ENCODE data around the gene PITPNC1.
"Not testable (repeated sequence)": the region's sequence is repeated elsewhere in the genome, so short reads cannot be mapped to it uniquely, and the experiment has no call there.

Gene PITPNC1

DNA sequence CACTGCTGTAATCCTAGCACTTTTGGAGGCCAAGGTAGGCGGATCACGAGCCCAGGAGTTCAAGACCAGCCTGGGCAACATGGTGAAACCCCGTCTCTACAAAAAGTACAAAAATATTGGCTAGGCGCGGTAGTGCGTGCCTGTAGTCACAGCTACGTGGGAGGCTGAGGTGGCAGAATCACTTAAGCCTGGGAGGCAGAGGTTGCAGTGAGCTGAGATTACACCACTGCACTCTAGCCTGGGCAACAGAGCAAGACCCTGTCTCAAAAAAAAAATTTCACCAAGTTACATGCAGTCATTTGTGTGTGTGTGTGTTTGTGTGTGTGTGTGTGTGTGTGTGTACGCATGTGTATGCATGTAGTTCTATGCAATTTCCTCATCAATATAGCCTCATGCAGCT lies 325.8 kb downstream of the PITPNC1 start:
- not testable (repeated sequence) for DNase-seq

DNA sequence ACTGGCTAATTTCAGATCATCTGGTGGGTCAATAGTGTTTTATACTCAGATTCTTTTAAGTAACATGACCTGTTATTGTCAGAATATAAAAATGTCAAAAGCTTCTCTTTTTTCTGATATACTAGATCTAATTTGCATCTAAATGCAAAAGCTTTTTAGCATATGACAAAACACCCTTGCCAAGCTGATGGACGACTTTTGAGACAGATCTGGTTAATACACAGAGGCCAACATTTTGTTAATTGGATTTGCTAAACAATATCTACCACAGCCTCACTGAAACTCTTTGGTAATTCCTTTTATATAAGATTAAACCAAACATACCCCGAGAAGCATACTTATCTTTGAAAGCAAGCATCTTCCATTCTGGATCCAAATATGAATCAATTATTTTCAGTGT lies 330.4 kb downstream of the PITPNC1 start:
- peak in 1 of 2 experiments; percentile 63 for DNase-seq

DNA sequence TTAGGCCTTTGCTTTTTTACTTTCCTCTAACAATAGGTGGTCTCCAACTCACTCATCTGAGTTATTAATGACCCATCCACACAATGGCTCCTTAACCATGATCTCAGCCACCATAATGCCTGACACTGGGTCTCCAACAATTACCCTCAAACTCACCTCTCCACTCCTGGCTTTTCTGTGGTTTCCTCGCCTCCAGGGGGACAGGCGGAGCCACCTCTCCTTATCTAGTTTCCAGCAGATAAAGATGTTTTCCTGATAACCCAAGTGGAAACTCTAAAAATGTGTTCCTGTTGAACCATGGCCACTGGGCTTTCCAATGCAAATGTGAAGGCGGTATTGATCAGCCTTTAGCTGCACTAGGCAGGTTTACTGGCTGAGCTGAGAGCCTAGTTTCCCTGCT lies 331.3 kb downstream of the PITPNC1 start:
- peak in 1 of 2 experiments; percentile 15 for DNase-seq

DNA sequence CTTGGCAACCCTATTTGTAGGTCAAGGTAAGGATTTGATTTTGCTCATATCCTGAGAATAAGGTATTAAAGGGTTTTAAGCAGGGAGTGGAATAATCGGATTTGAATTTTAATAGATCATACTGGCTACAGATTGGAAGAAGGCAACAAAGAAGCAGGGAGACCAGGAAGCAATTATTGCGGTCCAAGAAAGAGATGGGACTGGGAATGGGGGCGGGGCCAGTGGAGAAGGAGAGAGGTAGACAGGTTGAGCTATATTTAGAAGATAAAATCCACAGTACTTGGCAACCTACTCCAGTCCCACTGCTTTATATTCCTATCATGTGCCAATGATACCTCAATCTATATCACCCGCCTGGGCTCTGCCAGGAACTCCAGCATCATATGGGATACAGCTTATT lies 334.8 kb downstream of the PITPNC1 start:
- no peak for DNase-seq

DNA sequence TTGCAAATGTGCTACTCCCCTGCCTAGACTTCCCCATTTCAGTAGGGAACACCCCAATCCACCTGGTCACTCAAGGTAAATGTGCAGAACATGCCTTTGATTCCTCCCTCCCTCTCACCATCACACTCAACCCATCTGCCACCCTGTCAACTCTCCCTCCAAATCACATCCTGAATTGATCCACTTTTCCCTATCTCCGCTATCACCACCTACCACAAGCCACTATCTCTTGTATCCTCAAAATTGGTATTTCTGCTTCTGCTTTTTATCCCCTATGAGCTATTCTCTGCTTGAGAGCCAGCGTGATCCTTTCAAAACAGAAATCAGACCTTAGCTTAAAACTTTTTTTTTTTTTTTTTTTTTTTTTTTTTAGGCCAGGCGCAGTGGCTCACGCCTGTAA lies 335.3 kb downstream of the PITPNC1 start:
- no peak for DNase-seq

DNA sequence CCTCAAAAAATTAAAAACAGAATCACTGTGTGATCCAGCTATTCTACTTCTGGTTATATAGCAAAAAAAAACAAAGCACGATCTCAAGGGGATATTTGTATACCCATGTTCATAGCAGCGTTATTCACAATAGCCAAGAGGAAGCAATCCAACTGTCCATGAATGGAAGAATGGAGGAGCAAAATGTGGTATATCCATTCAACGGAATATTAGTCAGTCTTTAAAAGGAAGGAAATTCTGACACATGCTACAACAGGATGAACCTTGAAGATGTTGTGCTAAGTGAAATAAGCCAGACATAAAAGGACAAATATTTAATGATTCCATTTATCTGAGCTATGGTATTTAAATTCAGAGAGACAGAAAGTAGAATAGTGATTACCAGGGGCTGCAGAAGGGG lies 336.1 kb downstream of the PITPNC1 start:
- no peak for DNase-seq

DNA sequence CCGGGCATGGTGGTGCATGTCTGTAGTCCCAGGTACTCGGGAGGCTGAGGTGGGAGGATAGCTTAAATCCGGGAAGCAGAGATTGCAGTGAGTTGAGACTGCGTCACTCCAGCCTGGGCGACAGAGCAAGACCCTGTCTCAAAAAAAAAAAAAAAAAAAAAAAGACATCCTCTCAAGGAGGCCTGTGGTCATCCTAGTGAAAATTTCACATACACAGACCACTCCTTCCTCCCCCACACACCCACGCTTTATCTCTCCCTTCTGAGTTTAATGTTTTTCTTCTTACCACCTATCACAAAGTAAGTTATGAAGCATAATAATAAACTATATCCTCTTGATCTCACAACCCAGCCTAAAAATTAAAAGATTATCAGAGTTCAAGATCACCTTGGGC lies 339.3 kb downstream of the PITPNC1 start:
- no peak for DNase-seq

DNA sequence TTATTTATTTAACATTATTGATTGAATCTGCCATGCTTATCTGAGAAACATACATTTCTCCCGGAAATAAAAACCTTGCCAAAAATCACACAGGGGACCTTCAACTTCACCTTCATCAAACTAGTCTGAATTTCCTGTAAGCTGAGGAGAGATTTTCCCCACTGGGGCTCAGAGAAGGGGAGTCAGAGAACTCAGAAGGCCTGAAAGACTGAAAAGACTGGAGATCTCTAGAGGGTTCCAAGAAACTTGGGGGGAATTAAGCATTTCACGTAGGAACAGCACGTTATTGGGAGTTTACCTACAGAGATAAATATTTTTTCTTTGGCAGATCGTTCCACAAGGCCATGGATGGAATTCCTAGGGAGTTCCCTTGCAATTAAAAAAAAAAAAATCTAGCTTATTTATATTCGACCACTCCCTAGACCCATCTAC lies 340.1 kb downstream of the PITPNC1 start:
- DNase-seq = no peak

DNA sequence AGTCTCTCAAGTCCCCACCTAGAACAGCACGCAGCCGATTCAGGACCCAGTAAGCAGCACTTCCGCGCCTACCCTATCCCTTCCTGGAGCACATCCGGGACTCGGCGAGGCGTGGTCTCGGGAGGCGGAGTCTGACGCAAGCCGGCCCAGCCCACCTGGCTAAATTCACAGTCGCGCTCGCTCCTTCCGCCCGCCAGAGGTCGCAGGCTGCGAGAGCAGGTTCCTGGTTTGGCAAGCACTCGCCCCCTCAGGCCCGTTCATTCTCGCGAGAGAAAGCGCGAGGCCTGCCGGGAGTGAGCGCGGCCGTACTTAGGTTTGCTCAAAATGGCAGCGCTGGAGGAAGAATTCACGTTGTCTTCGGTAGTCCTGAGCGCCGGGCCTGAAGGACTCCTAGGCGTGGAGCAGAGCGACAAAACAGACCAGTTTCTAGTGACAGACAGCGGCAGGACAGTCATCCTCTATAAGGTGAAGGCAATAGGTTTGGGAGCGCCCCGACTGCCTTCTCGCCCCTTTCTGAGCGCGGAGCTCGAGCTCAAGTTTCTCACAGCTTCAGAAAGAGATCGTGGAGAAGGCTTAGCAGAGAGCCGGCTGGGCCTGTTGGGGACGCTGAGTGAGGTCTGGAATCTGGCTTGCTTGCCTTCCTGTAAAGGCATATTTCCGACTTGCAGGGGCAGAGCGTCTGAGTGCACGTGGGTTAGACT lies 340.7 kb downstream of the PITPNC1 start, which contains the start of gene NOL11:
NOL11 (plus strand) TSS at position 313 of the 701 bp plus-strand sequence; CDS start at position 325, 12 bp downstream.
- peak; percentile 96 to 99 for DNase-seq

DNA sequence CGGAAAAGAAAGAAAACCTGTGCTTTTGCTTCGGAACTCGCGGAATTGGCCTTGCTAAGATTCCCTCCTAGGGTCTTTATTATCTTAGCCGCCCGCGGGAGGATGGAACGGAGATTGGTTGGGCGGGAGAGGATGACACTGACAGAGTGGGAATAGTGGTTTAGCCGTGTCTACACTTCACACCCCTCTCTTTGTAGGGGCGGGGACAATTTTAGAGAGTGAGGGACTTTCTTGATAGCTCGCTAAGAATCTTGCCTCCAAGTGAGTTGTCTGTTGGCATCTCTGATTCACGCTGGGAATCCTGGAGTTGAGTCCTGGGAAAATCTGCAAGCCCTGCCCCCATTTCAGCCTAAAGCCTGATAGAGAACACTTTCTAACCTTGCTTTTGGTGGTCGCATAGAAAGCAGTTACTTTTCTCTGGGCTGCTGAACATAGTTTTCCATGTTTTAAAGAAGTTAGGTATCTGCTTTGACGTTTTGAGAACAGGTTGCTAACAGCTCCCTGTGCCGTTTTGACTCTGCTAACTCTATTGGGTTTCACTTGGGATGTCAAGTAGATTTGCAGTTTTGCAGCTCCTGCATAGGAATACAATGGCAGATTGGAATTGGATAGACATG lies 341.4 kb downstream of the PITPNC1 start:
- DNase-seq = peak in 1 of 2 experiments; percentile 49

DNA sequence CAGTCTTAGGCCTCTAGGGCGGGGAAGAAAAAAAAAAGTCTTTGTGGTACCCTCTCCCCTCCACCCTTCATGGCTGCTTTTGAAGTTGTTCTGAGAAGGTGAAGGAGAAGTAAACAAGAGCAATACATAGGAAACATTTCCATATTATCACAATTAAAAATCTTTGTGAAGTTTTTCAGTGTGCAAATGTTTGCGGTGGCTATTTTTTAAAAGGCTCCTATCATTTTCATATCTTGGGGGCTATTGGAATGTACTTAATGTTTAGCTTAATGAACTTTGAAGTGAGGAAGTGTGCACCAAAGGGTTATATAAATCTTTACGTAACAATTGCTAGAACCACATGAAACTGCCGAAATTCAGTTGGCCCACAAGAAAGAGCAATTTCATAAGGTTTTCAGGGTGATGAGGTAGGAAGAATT lies 348.3 kb downstream of the PITPNC1 start:
- DNase-seq = no peak

DNA sequence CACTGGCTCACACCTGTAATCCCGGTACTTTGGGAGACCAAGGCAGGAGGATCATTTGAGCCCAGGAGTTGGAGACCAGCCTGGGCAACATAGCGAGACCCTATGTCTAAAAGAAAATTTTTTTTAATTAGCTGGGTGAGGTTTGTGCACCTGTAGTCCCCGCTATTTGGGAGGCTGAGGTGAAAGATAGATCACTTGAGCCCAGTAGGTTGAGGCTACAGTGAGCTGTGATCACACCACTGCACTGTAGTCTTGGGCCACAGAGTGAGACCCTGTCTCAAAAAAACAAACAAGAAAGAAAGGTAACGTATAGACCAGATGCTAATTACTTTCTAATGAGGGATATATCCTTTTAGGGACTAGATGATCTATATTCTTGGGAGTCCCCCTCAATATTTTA lies 348.7 kb downstream of the PITPNC1 start:
- DNase-seq = no peak

DNA sequence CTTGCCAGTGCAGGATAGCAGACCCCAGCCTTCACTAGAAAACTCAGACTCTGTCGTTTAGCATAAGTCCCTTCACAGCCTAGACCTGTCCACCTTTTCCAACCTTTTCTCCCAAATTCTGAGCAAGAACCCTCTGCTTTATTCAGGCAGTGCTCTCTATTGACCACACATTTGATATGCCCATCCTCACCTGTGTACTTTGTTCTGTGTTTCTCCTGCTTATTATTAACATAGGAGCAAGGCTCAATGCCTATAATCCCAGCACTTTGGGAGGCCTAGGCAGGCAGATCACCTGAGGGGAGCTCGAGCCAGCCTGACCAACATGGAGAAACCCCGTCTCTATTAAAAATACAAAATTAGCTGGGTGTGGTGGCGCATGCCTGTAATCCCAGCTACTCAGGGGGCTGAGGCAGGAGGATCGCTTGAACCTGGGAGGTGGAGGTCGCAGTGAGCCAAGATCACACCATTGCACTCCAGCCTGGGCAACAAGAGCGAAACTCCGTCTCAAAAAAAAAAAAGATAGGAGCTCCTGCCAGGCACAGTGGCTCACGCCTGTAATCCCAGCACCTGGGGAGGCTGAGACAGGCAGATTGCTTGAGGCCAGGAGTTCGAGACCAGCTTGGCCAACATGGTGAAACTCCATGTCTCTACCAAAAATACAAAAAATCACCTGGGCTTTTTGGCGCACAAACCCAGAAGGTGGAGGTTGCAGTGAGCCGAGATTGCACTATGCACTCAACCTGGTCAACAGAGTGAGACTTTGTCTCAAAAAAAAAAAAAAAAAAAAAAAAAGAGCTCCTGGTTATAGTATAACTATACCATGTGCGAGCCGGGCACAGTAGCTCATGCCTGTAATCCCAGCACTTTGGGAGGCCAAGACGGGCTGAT lies 350.3 kb downstream of the PITPNC1 start:
- DNase-seq = not testable (repeated sequence)

DNA sequence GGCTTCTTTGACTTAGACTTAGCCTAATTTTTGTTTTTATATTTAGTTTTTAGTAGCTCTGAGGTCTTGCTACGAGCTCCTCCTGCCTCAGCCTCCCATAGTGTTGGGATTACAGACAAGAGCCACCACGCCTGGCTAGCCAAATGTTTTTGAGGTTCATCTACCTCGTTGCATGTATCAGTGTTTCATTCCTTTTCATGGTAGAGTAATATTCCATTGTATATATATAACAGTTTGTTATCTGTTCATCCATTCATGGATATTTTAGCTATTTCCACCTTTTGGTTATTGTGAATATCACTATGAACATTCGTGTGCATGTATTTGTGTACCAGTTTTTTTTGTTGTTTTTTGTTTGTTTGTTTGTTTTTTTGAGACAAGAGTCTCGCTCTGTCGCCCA lies 352.8 kb downstream of the PITPNC1 start:
- DNase-seq = no peak

DNA sequence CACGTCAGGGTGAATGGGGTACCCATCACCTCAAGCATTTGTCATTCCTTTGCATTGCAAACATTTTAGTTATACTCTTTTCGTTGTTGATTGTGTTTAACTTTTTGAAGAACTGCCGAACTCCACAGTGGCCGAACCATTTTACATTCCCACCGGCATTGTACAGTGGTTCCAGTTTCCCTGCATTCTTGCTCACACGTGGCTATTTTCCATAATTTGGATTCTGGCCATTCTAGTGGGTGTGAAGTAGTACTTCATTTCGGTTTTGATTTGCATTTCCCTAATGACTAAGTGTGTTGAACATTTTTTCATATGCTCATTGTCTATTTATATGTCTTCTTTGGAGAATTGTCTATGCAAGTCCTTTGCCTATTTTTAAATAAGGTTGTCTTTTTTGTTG lies 353.6 kb downstream of the PITPNC1 start:
- DNase-seq = no peak

DNA sequence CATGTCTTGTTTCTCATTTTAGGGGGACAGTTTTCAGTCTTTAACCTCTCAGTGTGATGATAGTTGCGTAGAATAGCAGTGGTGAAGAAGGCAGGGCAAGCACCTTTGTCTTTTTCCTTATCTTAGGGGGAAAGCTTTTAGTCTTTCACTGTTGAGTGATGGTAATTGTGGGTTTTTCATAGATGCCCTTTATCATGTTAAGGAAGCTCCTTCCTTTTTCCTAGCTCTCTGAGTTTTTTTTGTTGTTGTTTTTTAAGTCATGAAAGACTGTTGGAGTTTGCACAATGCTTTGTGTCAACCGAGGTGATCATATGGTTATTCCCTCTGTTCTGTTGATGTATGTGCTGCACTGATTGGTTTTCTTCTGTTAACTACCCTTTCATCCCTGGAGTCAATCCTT lies 356.4 kb downstream of the PITPNC1 start:
- no peak for DNase-seq

DNA sequence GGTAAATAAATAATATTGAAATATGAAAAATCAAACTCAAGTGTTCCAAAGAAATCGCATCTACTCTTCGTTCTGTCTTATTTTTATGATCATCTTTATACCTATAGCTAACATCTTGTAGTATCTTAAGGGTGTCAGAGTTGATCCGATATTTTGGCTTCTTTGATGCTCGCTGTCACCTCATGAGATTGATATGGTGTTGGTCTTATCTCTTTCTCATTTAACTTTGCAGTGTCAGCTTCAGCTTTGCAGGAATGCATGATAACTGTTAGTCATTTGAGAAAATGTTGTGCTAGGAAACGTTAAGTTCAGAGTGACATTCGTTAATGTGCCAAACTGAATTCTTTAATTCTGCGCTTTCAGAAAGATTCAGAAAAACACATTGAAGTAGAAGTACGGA lies 360.1 kb downstream of the PITPNC1 start:
- DNase-seq = no peak

DNA sequence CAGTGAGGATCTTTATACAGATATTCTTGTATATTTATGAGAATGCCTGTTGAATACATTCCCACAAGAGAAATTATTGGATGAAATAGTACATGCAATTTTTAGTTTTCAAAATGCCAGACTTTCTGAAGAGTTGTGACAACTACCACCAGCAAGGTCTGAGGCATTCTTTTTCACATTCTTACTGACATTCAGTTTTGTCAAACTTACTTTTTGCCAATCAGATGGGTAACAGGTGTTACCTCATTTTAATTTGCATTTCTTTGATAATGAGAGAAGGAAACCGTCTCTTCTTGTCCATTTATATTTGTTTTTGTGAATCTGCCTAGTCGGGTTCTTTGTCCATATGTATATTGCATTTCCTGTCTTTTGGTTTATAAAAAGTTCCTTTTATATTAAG lies 364.9 kb downstream of the PITPNC1 start:
- no peak for DNase-seq
